ENCODE measurements around the gene SYT5.
"Not testable (repeated sequence)": the region's sequence is repeated elsewhere in the genome, so short reads cannot be mapped to it uniquely, and the experiment has no call there.

SYT5 gene

DNA sequence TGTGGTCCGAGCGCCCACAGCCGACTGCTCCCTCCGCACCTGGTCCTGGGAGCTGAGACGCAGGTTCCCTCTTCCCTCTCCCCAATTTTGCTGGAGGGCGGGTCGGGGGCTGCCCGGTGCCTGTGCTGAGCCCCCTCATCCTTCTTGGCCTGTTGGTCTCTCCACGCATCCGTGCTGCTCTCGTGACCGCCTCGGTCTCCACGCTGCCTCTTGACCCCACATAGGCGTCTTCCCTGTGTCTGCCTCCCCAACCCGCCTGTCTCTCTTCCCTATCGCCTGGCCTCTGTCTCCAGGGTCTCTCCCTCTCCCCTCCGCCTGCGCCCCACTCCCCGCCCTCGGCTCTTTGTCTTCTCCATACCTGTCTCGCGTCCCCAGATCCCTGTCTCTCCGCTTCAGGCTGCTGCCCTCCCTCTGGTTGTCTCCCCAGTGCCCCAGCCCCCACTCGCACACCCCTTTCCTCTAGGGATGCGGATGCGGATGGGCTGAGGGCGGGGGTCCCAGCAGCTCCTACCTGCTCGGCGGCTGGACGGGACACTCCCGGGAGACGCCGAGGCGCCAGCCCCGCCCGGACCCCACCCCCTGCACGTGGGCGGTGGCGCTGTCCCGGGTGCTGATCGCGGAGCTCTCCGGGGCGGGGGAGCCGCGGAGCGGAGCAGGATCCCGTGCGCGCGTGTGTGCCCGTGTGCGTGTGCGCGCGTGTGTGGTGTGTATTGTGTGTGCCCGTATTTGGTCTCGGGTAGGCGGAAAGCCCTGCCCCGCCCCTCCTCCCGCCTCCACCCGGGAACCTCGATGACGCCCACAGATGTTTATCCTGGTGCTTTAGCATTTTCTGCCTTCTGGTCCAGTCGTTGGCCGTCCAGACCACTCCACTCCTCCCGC is at the start of gene SYT5:
SYT5 (minus strand) TSS at position 684 of the 879 bp plus-strand sequence. CDS start 1,248 bp downstream, outside the sequence.
- DNase-seq = no peak

DNA sequence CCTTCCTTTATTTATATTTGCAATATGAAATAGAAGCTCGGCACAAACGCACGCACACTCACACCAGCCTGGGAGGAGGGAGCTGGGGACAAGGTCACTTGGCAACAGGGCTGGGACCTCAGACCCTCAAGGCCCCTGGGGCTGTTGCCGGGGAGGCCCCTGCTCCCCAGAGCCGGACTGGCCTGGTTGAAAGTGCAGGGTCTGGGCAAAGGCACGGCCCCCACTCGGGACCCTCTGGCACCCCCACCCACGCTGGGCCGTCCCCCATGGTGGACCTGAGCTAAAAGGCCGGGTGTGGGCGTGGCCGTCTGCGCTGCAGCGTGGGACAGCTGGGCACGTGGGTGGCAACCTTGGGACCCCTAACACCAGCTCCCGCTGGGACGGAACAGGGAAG is 49.7 kb upstream of the SYT5 start:
- no peak for DNase-seq

DNA sequence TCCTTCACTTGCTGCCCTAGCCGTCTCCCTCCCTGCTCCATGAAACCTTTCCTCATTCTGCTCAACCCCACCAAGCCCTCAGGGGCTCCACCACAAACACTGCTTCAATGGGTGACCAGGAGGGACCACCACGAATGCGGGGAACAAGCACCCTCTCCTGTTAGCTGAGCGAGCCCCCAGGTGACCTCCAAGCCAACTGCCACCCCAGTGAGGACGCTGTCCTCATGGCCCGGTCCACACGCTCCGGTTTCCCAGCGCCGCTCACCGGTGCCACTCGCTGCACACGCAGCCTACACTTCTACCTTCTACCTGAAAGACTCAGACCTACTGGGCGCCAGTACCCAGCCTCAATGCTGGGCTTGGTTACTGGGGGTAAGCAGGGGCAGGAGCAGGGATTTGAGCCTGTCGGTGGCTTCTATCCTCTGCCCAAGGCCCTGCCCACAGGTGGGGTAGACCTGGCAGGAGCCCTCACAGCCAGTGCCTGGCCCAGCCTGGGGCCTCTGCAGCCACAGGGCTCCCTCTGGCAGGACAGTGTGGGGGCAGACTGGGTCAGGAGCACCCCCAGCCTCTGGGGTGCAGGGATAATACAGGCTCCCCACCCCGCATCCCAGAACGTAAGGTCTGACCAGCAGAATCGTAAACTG is 49.2 kb upstream of the SYT5 start:
- no peak for DNase-seq

DNA sequence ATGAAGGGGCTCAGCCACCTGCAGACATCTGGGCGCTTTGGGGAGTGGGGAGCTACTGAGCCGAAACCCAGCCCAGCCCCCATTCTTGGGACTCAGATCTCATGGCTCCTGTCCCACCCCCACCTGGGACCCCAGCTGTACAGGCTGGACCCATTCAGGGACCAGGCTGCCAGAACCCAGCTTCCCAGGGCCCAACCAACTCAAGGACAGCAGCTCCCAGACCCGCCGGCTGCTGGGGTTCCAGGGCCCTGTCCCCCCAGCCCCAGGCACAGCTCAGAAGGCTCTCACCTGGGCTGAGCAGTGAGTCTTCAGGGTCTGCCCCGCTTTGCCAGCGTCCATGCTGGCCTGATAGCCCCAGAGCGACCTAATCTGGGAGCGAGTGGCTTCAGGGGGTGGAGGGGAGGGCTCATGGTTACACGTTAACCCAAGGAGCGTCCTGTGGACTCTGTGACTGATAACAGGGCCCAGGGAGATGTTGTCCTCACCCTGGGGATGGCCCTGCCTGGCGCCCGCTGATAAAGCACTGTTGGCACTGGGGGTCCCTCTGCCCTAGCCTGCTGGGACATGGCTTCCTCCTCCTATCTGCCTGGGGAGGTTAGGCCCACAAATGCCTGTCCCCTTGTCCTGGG is 48.4 kb upstream of the SYT5 start, which contains the start of gene TMEM86B:
TMEM86B (minus strand) TSS at position 361 of the 629 bp plus-strand sequence; CDS start at position 339, 22 bp downstream.
- no peak for DNase-seq

DNA sequence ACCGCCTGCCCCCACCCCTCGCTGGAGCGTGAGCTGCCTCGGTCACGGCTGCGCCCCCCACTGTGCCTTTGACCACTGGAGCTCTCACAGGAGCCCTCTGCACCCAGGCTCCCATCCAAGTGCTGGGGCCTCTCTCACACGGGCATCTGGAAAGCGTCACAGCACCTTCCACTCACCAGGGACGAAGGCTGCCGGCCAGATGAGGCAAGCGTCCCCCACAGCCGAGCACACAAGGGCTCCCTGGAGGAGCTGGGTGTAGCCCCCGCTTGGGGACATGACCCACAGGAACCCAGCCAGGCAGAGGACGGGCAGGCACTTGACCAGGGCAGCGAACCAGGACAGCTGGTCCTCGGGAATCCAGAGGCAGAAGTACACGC is 47.9 kb upstream of the SYT5 start:
- DNase-seq = no peak

DNA sequence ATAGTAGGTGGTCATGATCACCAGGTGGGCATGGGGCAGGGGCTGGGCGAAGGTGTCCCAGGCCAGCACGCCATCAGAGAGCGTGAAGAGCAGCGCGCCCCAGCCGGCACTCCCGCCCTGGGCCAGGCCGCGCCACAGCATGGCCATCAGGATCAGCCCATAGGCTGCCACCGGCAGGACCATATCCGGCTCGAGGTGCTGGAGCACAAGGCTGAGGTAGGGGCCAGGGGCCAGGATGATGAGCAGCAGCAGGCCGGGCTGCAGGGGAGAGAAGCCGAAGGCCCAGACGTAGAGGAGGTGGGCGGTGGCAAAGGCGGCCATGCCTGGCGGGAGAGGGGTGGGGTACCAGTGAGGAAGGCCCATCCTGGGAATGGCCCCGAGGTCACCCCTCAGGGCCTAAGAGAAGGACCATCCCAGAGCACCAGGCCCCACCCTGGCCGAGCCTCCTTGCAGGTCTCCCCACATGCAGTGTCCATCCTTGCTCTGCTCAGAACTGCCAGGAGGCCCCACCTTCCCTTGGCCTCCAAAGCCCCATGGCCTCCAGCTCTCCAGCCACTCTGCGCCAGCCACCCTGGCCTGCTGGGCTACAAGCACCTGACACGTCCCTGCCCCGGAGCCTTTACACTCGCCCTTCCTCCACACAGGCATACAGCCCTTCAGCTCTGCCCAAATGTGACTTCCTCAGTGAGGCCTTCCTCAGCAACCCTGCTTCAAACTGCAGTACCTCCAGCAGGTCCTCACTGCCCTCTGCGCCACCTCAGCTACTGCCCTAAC is 47.3 kb upstream of the SYT5 start:
- DNase-seq = no peak

DNA sequence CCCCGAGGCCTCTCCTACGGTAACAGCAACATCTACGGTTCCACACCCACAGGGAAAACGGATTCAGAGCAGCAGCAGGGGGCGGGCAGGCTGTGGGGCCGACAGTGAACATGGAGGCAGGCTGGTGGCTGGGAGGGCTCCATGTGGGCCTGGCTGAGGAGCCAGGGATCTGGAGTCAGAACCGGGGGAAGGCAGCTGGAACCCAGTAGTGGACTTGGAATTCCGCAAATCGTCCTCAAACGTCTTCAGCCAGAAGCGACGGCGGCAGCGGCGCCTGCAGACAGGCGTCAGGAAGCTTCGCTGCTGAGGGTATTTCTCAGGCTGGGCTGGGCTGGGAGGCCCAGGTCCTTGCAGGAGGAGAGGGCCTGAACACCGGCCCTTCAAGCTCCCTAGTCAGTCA is 46.7 kb upstream of the SYT5 start:
- DNase-seq = no peak

DNA sequence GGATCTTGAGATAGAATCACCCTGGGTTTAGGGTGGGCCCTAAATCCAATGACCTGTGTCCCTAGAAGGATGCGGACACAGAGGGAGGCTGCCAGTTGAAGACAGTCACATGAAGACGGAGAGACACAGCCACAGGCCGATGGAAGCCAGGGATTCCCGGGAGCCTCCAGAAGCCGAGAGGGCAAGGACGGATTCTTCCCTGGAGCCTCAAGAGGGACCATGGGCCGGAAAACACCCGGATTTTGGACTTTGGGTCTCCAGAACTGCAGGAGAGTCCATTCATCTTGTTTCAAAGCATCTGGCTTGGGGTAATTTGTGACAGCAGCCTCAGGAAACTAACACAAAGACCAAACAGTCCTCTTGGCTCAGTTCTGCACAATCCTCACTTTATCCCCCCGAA is 46.2 kb upstream of the SYT5 start:
- no peak for DNase-seq

DNA sequence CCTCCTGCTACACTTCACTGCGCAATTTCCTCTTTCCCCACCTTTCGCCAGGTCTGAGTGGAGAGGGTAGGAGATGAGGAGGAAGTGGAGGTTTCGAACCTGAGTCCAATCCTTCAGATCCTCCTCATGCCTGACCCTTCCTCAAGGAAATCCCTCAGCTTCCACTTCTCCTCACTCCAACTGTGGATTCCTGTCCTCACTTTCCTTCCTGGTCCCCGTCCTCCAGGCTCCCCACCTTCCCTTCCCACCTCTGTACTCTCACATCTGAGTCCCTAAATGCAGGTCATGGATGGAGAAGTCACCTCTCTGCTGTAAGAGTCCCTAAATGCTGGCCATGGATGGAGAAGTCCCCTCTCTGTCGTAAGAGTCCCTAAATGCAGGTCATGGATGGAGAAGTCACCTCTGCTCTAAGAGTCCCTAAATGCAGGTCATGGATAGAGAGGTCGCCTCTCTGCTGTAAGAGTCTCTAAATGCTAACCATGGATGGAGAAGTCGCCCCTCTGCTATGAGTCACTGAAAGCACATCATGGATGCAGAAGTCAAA is 45.4 kb upstream of the SYT5 start:
- no peak for DNase-seq

DNA sequence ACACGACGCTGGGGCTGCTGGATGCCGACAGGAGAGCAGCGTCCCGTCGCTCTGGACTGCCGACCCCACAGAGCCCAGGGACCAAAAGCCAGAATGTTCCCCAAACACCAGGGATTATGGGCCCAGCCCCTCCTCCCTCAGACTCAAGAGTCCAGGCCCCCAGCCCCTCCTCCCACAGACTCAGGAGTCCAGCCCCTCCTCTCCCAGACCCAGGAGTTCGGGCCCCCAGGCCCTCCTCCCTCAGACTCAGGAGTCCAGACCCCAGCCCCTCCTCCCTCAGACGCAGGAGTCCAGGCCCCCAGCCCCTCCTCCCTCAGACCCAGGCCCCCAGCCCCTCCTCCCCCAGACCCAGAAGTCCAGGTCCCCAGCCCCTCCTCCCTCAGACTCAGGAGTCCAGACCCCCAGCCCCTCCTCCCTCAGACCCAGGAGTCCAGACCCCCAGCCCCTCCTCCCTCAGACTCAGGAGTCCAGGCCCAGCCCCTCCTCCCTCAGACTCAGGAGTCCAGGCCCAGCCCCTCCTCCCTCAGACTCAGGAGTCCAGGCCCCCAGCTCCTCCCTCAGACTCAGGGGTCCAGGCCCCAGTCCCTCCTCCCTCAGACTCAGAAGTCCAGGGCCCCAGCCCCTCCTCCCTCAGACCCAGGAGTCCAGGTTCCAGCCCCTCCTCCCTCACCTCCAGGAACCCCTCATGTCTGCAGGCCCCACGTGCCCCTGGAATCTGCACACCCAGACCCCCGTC is 44.8 kb upstream of the SYT5 start:
- not testable (repeated sequence) for DNase-seq

DNA sequence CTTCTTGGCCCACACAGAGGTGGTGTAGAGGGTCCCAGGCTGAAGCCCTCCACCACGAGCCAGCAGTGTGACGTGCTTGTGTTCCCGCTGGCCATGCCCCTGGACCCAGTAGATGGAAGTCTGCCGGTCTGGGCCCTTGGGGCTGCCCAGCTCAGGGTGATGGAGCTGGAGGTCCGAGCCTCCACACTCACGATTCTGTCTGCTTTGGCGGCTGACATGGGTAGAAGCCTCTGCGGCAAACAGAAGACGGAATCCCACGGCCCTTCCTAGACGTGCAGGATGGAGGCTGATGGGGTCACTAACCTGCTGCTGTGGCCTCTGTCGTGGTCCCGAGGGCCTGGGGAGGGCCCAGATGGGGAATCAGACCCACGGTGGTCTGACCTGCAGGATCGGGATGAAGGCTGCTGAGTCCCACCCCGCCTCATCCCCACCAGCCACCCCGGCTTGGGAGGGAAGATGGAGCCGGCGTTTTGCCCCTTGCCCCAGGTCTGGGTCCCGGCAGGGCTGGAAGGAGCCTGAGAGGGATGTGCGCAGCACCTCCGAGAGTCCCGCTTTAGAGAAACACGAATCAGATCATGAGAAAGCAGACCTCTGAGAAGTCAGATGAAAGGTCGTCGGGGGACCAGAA is 44.1 kb upstream of the SYT5 start:
- no peak for DNase-seq

DNA sequence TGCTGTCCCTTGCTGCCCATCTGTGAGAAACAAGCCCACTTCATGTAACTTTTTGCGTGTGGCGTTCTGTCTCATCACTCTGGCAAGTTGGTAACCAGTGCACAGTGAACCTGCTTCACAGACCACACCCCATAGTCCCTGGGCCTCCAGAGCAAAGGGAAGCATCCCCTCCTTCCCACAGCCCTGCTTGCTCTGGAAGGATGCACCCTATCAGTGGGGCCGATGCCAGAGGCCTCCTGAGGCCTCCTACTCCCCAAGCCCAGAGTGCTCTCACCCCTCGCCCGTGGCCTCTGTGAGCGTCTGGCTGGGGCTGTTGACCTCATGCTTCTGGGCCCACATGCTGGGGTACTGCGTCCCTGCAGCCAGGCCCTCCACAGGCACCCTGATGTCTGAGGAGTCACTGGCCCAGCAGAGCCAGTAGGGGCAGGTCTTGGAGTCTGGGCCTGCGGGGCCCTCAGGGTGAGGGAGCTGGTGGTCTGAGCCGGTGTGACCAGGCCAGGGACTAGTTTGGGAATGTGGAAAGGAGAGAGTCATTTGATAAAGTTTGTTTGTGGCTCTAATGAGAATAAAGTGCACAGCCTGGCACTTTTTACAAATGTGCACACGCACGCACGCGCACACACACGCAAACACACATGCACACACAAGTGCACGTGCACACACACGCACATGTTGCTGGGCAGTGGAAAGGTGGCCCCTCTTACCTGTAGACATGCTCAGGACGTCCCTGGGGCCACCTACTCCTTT is 43.4 kb upstream of the SYT5 start:
- no peak for DNase-seq

DNA sequence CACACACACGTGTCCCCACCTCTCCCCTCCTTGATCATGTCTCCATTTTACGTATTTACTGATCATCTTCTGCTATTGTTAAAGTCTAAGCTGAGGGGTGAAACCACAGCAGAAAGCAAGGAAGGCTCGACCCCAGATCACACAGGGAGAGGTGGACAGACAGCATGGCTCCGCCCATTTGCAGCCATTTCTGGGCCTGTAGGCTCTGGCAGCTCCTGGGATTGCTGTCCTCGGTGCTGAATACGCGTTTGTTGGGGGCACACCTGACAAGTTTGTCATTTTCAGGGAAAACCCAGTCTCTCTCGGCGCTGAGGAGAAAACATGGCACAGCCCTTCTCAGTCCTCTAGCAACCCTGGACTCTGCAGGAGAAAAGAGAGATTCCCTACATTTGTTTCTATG is 40.4 kb upstream of the SYT5 start:
- no peak for DNase-seq

DNA sequence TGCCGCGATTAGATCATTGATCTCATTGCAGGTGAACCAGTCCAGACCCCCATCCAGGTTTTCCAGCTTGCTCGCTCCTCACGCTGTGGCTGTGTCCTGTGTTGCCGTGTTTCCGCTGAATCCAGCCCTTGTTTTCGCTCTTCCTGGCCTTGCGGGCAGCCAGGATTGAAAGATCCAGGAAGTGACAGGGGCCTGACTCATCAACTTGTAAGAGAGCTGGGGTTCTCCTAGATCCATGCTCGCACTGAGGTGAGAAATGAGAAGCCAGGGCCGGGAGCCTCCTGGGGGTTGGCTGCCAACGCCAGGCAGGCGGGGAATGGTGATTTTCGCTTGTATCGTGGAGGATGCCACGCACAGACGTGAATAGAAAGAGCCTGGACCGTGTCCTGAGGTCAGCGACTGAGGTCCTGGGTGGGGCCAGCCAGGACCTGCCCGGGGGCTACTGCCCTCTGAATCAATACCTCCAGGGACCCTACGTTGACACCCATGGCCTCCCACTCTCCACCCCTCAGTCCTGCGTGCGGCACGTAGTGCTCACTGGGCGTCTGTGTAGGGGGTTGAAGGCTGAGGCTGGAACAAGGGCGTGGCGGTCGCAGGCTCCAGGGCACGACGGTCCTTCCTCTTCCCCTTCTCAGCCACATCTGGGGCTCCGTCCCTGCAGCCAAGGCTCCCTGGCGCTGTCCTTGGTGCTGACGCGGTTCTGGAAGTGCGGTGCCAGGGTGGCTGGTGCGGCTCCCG is 36.5 kb upstream of the SYT5 start:
- DNase-seq = peak; percentile 86

DNA sequence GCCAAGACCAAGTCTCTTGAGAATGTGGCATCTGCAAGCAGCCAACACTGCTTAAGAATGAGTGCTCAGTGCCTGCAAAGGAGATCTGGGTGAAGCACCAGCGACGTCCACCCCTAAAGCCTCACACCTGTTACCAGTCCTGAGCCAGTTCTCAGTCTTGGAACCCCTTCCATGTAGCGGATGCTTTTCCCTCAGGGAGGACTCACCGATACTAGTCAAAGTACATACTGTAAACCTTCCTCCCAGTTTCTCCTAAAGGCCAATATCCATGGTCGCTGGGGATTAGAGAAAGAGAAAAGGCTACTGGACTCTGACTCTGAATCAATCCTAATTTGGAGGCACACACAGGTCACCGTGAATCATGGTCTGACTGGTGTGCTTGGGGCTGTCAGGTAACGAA is 33.5 kb upstream of the SYT5 start:
- DNase-seq = no peak

DNA sequence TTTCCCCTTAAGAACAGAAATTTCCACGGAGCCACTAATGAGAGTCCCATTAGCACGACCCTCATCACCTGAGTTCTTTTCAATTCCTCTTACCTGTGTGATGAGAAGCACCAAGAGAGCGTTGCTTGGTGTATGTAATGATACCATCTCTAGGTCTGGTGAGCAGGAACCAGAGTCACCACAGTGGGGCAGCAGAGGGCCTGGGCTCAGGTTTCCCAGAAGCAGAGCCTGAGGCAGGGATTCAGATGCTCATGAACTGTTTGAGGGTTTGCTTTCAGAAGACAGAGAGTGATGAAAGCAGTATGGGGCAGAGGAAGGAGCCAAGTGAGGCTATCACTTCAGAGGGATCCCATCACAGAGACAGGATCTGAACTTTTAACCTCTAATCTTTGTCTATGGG is 32.4 kb upstream of the SYT5 start:
- DNase-seq = no peak

DNA sequence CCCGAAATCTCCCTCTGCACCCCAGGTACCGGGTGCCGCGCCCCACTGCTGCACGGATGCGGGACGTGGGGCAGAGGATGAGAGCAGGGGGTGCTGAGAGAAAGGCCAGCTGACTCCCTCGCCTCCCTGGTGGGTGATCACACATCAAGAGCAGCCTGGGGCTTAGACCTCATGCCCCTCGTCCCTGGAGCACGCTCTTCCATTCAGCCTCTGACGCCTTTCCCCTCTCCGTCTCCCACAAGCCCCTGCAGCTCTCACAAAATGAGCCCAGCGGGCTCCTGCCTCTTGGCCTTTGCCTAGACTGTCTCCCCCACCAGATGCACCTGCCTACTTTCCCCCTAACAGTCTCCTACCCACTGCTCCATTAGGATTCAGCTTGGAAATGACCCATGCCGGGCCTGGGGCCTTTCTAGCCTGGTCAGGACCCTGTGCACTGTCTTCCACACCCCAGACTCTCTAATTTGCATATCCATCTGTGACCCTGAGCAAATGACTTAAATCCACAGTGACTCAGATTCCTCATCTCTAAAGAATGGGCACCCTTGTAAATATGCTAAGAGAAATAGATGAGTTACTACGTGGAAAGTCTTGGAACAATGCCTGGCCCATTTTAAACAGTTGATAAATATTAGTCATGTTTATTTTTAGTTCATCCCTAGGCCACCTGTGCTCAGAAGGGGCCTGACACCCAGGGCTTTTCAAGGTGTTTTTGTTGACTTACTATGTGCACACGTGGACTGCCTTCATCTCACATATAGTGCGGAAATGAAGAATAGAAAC is 29.8 kb upstream of the SYT5 start:
- no peak for DNase-seq

DNA sequence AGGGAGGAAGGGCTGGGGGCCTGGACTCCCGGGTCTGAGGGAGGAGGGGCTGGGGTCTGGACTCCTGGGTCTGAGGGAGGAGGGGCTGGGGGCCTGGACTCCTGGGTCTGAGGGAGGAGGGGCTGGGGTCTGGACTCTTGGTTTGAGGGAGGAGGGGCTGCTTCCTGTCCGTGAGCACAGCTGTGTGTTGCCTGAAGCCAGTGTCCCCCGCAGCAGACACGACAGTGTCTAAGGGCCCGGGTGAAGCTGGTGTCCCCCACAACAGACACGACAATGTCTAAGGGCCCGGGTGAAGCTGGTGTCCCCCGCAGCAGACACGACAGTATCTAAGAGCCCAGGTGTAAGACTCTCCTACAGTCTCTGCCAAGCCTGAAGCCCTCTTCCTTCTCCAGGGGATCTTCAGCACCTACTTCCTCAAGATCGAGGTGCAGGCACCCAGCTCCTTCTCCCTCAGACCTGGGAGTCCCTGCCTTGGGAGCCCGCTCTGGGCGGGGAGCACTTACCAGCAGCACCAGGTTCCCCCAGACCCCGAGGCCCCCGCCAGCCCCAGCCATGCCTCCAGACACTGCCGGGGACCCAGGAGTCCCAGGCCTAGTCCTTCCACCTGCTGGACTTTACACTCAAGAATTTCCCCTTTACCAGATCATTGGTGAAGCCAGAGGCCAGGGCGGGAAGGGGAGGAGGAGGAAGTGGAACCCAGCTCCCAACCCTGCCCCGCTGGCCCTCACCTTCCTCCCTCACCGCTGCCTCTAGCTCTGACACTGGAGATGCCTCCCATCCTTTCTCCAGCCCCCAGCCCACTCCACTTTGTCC is 29.0 kb upstream of the SYT5 start, which contains the start of gene PTPRH:
PTPRH (minus strand) TSS at position 622 of the 813 bp plus-strand sequence; CDS start at position 554, 68 bp downstream.
- DNase-seq = no peak
